SK-N-SH (cell line): ENCODE data around the gene HIBADH.

Source experiments
- EP300 ChIP-seq, 2 experiments: IDR thresholded peaks; 2 replicates each; pipeline versions ENCODE4 v1.4.0 to v1.6.1; 2012; ENCODE audit warnings: borderline replicate concordance in 1 of 2, low read depth in 1 of 2, low read length in 1 of 2
- MAX ChIP-seq: IDR thresholded peaks from 2 replicates; pipeline ENCODE4 v1.4.0; 2012; ENCODE audit warnings: low read depth
- MEF2A ChIP-seq: IDR thresholded peaks from 2 replicates; pipeline ENCODE4 v1.4.0; 2012; ENCODE audit warnings: low read depth, borderline replicate concordance
- NRF1 ChIP-seq: IDR thresholded peaks from 2 replicates; pipeline ENCODE4 v1.6.1; 2012; ENCODE audit warnings: low read depth, mild to moderate bottlenecking, low read length
- POLR2AphosphoS5 ChIP-seq: IDR thresholded peaks from 2 replicates; pipeline ENCODE4 v1.6.1; 2012; ENCODE audit warnings: low read depth, low read length
- RAD21 ChIP-seq: IDR thresholded peaks from 2 replicates; pipeline ENCODE4 v1.6.1; 2012; ENCODE audit warnings: mild to moderate bottlenecking, low read length
- RCOR1 ChIP-seq: fragments of 150-350 bp; IDR thresholded peaks from 2 replicates; pipeline ENCODE4 v1.6.1; 2017; ENCODE audit warnings: antibody characterized with exemption, low read length
- REST ChIP-seq: IDR thresholded peaks from 2 replicates; pipeline ENCODE4 v1.6.1; 2012; ENCODE audit warnings: mild to moderate bottlenecking, low read depth, low read length, moderate library complexity
- SIN3A ChIP-seq: IDR thresholded peaks from 2 replicates; pipeline ENCODE4 v1.6.1; 2012; ENCODE audit warnings: low read depth, mild to moderate bottlenecking, low read length, moderate library complexity, borderline replicate concordance
- SMC3 ChIP-seq: IDR thresholded peaks from 2 replicates; pipeline ENCODE4 v1.6.1; 2012; ENCODE audit warnings: low read depth, low read length, improper control_type of control experiment
- TCF12 ChIP-seq: IDR thresholded peaks from 2 replicates; pipeline ENCODE4 v1.4.0; 2012
- TF ChIP-seq, protein P1 (sequence below): fragments of 200-600 bp; sonication (generic); IDR thresholded peaks from 2 replicates; pipeline ENCODE4 v1.6.1; 2017; ENCODE audit warnings: antibody characterized with exemption, mild to moderate bottlenecking, moderate library complexity
- TF ChIP-seq, protein P2 (sequence below): IDR thresholded peaks from 2 replicates; pipeline ENCODE4 v1.4.0; 2012; ENCODE audit warnings: low read depth, borderline replicate concordance

- TF ChIP-seq, protein P1, sequence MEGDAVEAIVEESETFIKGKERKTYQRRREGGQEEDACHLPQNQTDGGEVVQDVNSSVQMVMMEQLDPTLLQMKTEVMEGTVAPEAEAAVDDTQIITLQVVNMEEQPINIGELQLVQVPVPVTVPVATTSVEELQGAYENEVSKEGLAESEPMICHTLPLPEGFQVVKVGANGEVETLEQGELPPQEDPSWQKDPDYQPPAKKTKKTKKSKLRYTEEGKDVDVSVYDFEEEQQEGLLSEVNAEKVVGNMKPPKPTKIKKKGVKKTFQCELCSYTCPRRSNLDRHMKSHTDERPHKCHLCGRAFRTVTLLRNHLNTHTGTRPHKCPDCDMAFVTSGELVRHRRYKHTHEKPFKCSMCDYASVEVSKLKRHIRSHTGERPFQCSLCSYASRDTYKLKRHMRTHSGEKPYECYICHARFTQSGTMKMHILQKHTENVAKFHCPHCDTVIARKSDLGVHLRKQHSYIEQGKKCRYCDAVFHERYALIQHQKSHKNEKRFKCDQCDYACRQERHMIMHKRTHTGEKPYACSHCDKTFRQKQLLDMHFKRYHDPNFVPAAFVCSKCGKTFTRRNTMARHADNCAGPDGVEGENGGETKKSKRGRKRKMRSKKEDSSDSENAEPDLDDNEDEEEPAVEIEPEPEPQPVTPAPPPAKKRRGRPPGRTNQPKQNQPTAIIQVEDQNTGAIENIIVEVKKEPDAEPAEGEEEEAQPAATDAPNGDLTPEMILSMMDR: no peak
- TF ChIP-seq REST (no peak), RCOR1 (no peak), SMC3 (no peak), TCF12 (no peak), MEF2A (no peak), POLR2AphosphoS5 (no peak), MAX (no peak), SIN3A (no peak), EP300 (IDR thresholded peaks at IDR 0.05; ENCODE audit: borderline replicate concordance in 1 of 2, low read depth in 1 of 2, low read length in 1 of 2) (no peak), RAD21 (no peak), NRF1 (no peak)
- TF ChIP-seq, protein P2, sequence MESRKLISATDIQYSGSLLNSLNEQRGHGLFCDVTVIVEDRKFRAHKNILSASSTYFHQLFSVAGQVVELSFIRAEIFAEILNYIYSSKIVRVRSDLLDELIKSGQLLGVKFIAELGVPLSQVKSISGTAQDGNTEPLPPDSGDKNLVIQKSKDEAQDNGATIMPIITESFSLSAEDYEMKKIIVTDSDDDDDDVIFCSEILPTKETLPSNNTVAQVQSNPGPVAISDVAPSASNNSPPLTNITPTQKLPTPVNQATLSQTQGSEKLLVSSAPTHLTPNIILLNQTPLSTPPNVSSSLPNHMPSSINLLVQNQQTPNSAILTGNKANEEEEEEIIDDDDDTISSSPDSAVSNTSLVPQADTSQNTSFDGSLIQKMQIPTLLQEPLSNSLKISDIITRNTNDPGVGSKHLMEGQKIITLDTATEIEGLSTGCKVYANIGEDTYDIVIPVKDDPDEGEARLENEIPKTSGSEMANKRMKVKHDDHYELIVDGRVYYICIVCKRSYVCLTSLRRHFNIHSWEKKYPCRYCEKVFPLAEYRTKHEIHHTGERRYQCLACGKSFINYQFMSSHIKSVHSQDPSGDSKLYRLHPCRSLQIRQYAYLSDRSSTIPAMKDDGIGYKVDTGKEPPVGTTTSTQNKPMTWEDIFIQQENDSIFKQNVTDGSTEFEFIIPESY: no peak
Measured at GRCh38 chr7:27634671-27635493, 27.8 kb downstream of the HIBADH start.
